Activated CD4-positive, alpha-beta T cell treated with anti-CD3 and anti-CD28 coated beads, Interleukin-2, amount 10 ng/mL, durations not matched to agents 7 days and 5 days (primary cell): ENCODE data around the gene TRIM63. TPM values are rescaled to one million over a fixed set of nuclear protein-coding genes. Genes with fewer than 3 reads are reported as not detected.
"Not testable (repeated sequence)": the region's sequence is repeated elsewhere in the genome, so short reads cannot be mapped to it uniquely, and the experiment has no call there.

Experiments used
- CTCF ChIA-PET: fragments of 350-600 bp; sonication (Branson Sonifier 250); formaldehyde crosslinking; loops from one replicate; lab custom pipeline; 2021; ENCODE audit warnings: antibody characterized with exemption; lab: Charles Lee
- POLR2A ChIA-PET: fragments of 350-600 bp; sonication (Branson Sonifier 250); formaldehyde crosslinking; loops from one replicate; lab custom pipeline; 2021; ENCODE audit warnings: antibody characterized with exemption; lab: Charles Lee
- DNase-seq: peaks from one replicate; pipeline ENCODE4 v3.0.0-alpha.2; 2020
- H3K27ac Mint-ChIP-seq: one replicate; pipeline ENCODE4 v1.8.0; 2021; ENCODE audit warnings: mild to moderate bottlenecking, moderate library complexity, mixed read lengths
- H3K27me3 Mint-ChIP-seq: one replicate; pipeline ENCODE4 v1.8.0; 2021; ENCODE audit warnings: mixed read lengths
- H3K36me3 Mint-ChIP-seq: one replicate; pipeline ENCODE4 v1.8.0; 2021; ENCODE audit warnings: low read depth, mixed read lengths
- H3K4me1 Mint-ChIP-seq: one replicate; pipeline ENCODE4 v1.8.0; 2021; ENCODE audit warnings: mixed read lengths
- H3K4me3 Mint-ChIP-seq: one replicate; pipeline ENCODE4 v1.8.0; 2021; ENCODE audit warnings: mild to moderate bottlenecking, moderate library complexity, mixed read lengths
- H3K9me3 Mint-ChIP-seq: one replicate; pipeline ENCODE4 v1.8.0; 2021; ENCODE audit warnings: mixed read lengths
- total RNA-seq, 2 experiments: library from RNA; stranded (reverse); gene quantifications; one replicate each; pipeline ENCODE4 v1.2.3, GENCODE V29; 2021

The TRIM63 gene
- total RNA-seq, 2 experiments from 2014 or later: 0.10 TPM

DNA sequence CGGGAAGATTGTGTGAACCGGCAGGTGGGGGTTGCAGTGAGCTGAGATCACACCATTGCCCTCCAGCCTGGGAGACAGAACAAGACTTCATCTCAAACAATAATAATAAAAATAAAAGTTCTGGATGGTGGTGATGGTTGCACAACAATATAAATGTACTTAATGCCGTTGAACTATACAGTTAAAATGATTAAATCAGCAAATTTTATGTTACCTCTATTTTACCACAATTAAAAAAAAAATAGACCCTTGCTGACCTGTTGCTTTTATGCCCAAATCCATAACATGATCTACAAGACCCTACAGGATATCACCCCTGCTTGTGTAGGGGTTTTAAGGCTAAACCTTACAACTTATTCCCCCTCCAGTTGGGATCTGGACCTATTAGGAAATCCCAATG lies 32.4 kb upstream of the TRIM63 start:
- peaks cover 13% of the 10 kb centered on the region for H3K4me1 Mint-ChIP-seq
- H3K27ac Mint-ChIP-seq: no peak overlapping the region
- peaks cover 15% of the 10 kb centered on the region for H3K27me3 Mint-ChIP-seq
- ChIA-PET POLR2A (no interaction called here), CTCF (interaction anchor here (0.6 to 6.8 kb wide), 3 partner anchors 22 to 46 kb away, joined by 3 to 44 read pairs (median 3); no protein-coding TSS in a partner anchor)
- H3K36me3 Mint-ChIP-seq: no peaks in the 10 kb centered on the region
- H3K9me3 Mint-ChIP-seq: no peaks in the 10 kb centered on the region
- H3K4me3 Mint-ChIP-seq: no peak overlapping the region
- no peak for DNase-seq

DNA sequence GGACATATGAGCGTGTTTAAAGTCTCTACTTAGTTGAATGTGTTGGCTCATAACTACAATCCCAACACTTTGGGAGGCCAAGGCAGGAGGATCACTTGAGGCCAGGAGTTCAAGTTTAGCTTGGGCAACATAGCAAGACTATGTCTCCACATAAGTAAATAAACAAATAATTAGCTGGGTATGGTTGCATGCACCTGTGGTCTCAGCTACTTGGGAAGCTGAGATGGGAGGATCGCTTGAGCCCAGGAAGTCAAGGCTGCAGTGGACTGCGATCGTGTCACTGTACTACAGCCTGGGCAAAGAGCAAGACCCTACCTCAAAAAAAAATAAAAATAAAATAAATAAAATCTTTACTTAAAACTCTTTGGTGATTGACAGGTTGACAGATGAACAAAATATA lies 31.2 kb upstream of the TRIM63 start:
- no peak overlapping the region for H3K4me3 Mint-ChIP-seq
- no peak overlapping the region for H3K27ac Mint-ChIP-seq
- POLR2A ChIA-PET: interaction anchor here (0.6 kb wide), 1 partner anchor 795 kb away, joined by 5 read pairs; no protein-coding TSS in a partner anchor
- no peaks in the 10 kb centered on the region for H3K9me3 Mint-ChIP-seq
- H3K4me1 Mint-ChIP-seq: peaks cover 9% of the 10 kb centered on the region
- H3K27me3 Mint-ChIP-seq: peaks cover 21% of the 10 kb centered on the region
- CTCF ChIA-PET: interaction anchor here (0.6 to 6.8 kb wide), 2 partner anchors 8 to 47 kb away, joined by 8 to 44 read pairs; no protein-coding TSS in a partner anchor
- DNase-seq: no peak
- H3K36me3 Mint-ChIP-seq: no peaks in the 10 kb centered on the region

DNA sequence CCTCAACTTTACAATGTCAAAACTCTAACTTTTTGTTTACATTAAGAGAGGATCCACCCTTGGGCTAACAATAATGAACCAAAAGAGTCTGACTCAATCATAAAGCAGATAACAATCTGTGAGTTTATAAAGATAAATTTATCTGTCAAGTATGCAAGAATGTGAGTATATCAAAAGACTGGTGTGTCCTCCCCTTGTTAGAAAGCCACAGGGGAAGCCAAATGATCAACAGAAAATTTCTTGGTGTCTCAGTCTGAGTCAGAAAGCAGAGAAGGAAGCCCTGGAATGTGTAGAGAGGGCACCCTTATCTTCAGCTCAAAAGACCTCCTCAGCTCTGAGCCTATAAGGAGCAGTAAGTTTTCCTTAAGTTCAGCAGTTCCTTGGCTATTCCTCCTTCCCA lies 30.3 kb upstream of the TRIM63 start:
- H3K9me3 Mint-ChIP-seq: no peaks in the 10 kb centered on the region
- no peak for DNase-seq
- H3K36me3 Mint-ChIP-seq: no peaks in the 10 kb centered on the region
- CTCF ChIA-PET: interaction anchor here (1.0 kb wide), 1 partner anchor 58 kb away, joined by 3 read pairs; no protein-coding TSS in a partner anchor
- peaks cover 24% of the 10 kb centered on the region for H3K27me3 Mint-ChIP-seq
- H3K4me1 Mint-ChIP-seq: peaks cover 9% of the 10 kb centered on the region
- no peak overlapping the region for H3K4me3 Mint-ChIP-seq
- H3K27ac Mint-ChIP-seq: no peak overlapping the region
- POLR2A ChIA-PET: no interaction called here

DNA sequence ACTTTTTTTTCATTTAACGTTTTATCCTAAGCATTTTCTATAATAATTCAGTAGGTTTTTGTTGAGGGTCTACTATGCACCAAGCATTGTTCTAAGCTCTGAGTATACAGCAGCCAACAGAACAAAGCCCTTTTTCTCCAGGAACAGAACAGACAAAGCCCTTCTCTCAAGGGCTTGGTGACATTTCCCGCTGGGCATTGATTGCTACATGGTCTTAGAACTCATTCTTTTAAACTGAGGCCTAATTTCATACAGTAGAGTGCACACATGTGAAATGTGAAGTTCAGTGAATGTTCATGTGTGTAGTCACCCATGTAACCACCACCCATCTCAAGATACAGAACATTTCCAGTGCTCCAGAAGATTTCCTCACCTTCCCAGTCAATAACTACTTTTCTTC lies 29.0 kb upstream of the TRIM63 start:
- H3K27ac Mint-ChIP-seq: no peak overlapping the region

DNA sequence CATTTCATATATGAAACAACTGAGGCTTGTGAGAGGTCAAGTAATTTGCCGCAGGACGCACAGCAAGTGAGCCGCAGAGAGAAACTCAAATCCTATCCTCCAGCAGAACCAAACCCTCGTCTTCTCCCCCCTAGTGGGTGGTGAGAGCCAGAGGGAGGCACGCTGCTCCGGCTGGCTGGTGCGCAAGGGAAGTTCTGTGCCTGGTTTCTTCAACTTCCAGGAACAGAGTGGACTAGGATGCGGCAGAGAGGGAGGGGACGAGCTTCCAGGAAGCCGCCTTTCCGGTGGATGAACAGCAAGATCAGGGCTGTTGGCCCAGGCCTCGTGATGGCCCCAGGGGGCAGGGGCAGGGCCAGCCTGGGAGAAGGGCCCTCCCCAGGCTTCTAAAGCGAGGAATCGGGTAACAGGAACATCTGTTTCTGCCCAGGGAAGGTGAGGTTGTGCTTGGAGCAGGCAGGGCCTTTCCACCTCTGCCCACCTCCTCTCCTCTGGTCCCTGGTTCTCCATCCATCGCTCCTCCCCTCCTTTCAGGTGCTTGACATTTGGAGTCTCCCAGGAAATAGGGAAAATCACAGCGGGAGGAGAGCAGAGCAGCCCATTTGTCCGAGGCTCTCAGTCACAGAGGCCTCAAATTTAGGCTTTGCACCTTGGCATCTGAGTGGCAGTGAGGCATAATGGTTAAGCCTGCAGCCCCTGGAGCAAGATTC lies 27.4 kb upstream of the TRIM63 start:
- CTCF ChIA-PET: interaction anchor here (0.7 kb wide), 1 partner anchor 45 kb away, joined by 5 read pairs; no protein-coding TSS in a partner anchor
- Mint-ChIP-seq H3K9me3 (no peaks in the 10 kb centered on the region), H3K27me3 (peaks cover 37% of the 10 kb centered on the region), H3K27ac (no peak overlapping the region), H3K36me3 (no peaks in the 10 kb centered on the region), H3K4me1 (peaks cover 9% of the 10 kb centered on the region), H3K4me3 (no peak overlapping the region)
- no peak for DNase-seq
- POLR2A ChIA-PET: no interaction called here

More for the DNA sequence above, 29.0 kb upstream of the TRIM63 start:
- peaks cover 30% of the 10 kb centered on the region for H3K27me3 Mint-ChIP-seq
- POLR2A ChIA-PET: no interaction called here
- H3K4me1 Mint-ChIP-seq: peaks cover 9% of the 10 kb centered on the region
- CTCF ChIA-PET: no interaction called here
- no peaks in the 10 kb centered on the region for H3K9me3 Mint-ChIP-seq
- no peak for DNase-seq
- H3K36me3 Mint-ChIP-seq: no peaks in the 10 kb centered on the region
- H3K4me3 Mint-ChIP-seq: no peak overlapping the region

DNA sequence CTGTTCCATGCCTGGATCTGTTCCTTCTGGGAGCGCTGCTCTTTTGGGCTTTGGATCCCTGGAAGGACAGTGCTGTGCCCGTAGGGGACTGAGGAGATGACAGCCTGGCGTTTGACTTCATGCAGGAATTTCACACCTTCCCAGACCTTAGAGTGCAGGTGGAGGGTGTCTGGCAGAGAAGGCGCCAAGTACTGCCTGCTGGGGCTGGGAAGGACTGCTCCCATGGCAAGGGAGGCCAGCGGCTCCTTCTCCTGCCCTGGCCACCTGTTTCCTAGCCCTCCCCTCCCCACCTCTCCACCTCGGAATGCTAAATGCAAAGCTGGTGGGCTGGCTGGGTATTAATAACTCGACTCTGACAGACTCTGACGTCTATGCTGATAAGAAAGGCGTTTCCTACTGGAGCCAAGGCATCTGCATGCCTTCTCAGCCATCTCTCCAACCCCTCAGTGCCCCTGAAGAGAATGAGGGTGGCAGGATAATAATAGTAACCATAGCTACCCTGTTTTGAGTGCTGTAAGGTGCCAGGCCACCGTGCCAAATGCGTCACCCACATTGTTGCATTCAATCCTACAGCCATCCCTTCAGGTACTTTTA lies 26.7 kb upstream of the TRIM63 start:
- Mint-ChIP-seq H3K27me3 (peaks cover 38% of the 10 kb centered on the region), H3K4me1 (peaks cover 9% of the 10 kb centered on the region), H3K36me3 (no peaks in the 10 kb centered on the region), H3K27ac (no peak overlapping the region), H3K9me3 (no peaks in the 10 kb centered on the region), H3K4me3 (no peak overlapping the region)
- no peak for DNase-seq
- POLR2A ChIA-PET: no interaction called here
- CTCF ChIA-PET: interaction anchor here (0.7 kb wide), 1 partner anchor 45 kb away, joined by 5 read pairs; no protein-coding TSS in a partner anchor

DNA sequence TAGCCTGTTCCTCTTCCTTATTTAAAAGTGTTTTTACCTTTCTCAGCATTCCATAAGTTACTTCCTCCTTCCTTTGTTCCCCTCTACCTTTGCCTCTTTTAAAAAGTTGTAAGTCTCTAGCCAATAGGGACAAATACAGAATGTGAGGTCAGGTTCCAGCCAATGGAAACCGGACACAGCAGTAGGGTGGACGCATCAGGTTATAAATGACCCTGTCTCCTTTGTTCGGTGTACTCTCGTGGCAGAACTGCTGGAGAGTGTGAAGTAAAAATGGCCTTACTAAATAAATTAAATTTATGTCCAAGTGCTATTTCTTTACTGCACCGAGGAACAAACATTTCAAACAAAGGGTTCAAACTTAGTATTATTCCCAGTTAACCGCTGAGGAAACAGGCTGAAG lies 26.1 kb upstream of the TRIM63 start:
- H3K36me3 Mint-ChIP-seq, POLR2A ChIA-PET, H3K4me1 Mint-ChIP-seq, H3K27ac Mint-ChIP-seq, H3K4me3 Mint-ChIP-seq, CTCF ChIA-PET, H3K9me3 Mint-ChIP-seq, DNase-seq: not testable (repeated sequence)
- peaks cover 38% of the 10 kb centered on the region for H3K27me3 Mint-ChIP-seq

DNA sequence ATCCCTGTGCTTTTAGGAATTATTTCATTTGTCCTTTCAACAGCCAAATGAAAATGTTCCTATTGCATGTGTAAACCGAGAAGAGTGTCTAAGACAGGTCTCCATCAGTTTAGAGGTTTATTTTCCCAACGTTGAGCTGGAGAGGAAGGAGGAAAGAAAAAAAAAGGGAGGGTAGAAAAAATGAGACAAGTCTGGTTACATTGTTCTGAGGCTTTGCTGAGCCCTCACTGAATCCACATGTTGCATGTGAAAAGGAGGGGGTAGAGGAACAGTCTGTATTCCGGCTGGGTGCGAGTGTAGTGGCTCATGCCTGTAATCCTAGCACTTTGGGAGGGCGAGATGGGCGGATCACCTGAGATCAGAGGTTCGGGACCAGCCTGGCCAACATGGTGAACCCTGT lies 25.0 kb upstream of the TRIM63 start:
- POLR2A ChIA-PET: no interaction called here

DNA sequence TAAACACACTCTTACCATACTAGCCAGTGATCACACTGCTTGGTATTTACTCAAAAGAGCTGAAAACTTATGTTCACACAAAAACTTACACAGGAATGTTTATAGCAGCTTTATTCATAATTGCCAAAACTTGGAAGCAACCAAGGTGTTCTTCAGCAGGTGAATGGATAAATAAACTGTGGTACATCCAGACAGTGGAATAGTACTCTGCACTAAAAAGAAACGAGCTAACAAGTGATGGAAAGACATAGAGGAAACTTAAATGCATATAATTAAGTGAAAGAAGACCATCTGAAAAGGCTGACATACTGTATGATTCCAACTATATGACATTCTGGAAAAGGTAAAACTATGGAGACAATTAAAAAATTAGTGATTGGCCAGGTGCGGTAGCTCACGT lies 23.5 kb upstream of the TRIM63 start:
- no peak overlapping the region for H3K27ac Mint-ChIP-seq
- H3K4me3 Mint-ChIP-seq: no peak overlapping the region
- peaks cover 30% of the 10 kb centered on the region for H3K27me3 Mint-ChIP-seq
- H3K4me1 Mint-ChIP-seq: no peaks in the 10 kb centered on the region
- ChIA-PET CTCF (interaction anchor here (0.6 to 0.8 kb wide), 3 partner anchors 8 to 330 kb away, joined by 3 to 8 read pairs (median 4); no protein-coding TSS in a partner anchor), POLR2A (no interaction called here)
- DNase-seq: no peak
- H3K36me3 Mint-ChIP-seq: no peaks in the 10 kb centered on the region
- no peaks in the 10 kb centered on the region for H3K9me3 Mint-ChIP-seq

More for the DNA sequence above, 25.0 kb upstream of the TRIM63 start:
- DNase-seq: no peak
- no peak overlapping the region for H3K4me3 Mint-ChIP-seq
- H3K27me3 Mint-ChIP-seq: peaks cover 34% of the 10 kb centered on the region
- no peaks in the 10 kb centered on the region for H3K4me1 Mint-ChIP-seq
- H3K9me3 Mint-ChIP-seq: no peaks in the 10 kb centered on the region
- no peak overlapping the region for H3K27ac Mint-ChIP-seq
- CTCF ChIA-PET: no interaction called here
- no peaks in the 10 kb centered on the region for H3K36me3 Mint-ChIP-seq

DNA sequence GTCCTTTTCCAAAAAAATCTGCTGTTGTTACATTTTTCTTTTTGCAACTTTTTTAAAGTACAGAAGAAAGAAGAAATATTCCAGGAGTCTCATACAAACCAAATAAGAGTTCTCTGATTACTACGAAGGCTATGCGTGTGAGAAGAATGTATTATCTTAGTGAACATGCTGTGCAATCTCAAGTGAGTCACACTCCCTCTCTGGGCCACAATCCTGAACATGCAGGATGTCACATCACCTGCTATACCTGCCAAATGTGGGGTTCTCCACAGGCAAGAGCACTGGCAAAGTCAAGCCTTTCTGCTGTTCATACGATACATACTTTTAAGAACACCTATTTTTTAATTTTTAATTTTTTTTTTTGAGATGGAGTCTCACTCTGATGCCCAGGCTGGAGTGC lies 21.7 kb upstream of the TRIM63 start:
- Mint-ChIP-seq H3K4me1 (no peaks in the 10 kb centered on the region), H3K9me3 (no peaks in the 10 kb centered on the region), H3K4me3 (no peak overlapping the region), H3K36me3 (no peaks in the 10 kb centered on the region), H3K27ac (no peak overlapping the region), H3K27me3 (peaks cover 36% of the 10 kb centered on the region)
- ChIA-PET POLR2A (no interaction called here), CTCF (no interaction called here)
- no peak for DNase-seq

DNA sequence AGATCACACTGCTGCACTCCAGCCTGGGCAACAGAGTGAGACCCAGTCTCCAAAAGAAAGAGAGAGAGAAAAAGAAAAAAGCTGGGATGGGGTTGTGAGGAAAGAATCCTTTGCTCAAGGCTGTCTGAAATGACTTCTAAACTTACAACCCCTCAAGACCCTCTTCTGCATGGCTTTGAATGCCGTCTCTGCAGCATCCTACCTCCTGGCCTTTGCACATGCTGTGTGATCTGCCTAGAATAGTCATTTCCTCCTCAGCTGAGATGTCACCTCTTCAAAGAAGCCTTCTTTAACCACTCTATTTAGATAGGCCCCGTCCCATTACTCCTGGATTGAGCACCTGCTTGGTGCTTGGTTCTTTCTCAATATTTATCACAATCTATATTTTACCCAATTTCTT lies 17.4 kb upstream of the TRIM63 start:
- Mint-ChIP-seq H3K4me1 (no peaks in the 10 kb centered on the region), H3K4me3 (no peak overlapping the region), H3K27me3 (peaks cover 12% of the 10 kb centered on the region), H3K27ac (no peak overlapping the region), H3K9me3 (no peaks in the 10 kb centered on the region), H3K36me3 (no peaks in the 10 kb centered on the region)
- DNase-seq: no peak
- CTCF ChIA-PET: interaction anchor here (0.6 to 1.7 kb wide), 4 partner anchors 23 to 135 kb away, joined by 3 to 9 read pairs (median 3); partner anchors contain the start of genes C1orf232 and ZNF593
- POLR2A ChIA-PET: no interaction called here

DNA sequence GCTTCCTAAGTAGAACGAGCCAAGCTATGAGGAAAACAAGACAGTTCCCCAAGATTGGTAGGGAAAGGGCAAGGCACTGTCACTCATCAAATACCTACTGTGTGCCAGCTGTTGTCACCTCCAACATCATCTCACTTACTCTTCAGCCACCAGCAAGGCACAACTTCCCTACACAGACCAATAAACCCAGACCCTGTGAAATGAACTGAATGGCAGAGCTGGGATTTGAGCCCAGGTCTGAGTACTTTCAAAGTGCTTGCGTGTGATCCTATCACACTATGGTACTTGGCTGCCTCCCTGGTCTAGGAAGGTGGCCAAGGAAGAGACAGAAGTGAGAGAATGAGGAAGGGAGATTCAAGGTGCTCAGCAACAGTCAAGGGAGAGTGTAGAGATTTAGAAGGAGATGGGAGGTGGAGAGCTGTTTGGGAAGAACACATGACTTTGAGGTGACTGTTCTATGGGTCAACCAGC lies 16.7 kb upstream of the TRIM63 start:
- H3K36me3 Mint-ChIP-seq: no peaks in the 10 kb centered on the region
- no peaks in the 10 kb centered on the region for H3K4me1 Mint-ChIP-seq
- CTCF ChIA-PET: interaction anchor here (1.0 to 1.7 kb wide), 4 partner anchors 26 to 150 kb away, joined by 3 to 9 read pairs (median 4); partner anchors contain the start of genes CEP85 and ZNF593
- no peaks in the 10 kb centered on the region for H3K9me3 Mint-ChIP-seq
- DNase-seq: no peak
- peaks cover 11% of the 10 kb centered on the region for H3K27me3 Mint-ChIP-seq
- no peak overlapping the region for H3K27ac Mint-ChIP-seq
- no peak overlapping the region for H3K4me3 Mint-ChIP-seq
- POLR2A ChIA-PET: no interaction called here

DNA sequence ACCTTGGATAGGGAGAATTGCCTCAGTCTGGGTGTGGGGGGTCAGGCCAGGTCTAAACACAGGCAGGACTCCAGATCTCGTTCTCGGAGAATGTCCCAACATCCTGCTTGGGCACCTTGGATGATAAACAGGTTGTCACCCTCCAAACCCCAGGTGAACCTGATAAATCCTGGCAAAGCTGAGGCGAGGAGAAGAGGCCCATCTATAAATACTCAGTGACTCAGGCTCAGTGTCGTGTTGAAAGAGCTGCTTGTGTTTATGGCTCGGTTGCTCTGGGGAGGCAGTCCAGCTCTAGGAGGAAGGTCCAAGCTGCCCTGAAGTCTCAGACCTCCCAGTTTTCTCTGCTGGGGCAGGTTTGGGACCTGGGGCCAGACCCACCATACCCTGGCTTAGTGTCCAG lies 15.8 kb upstream of the TRIM63 start:
- peaks cover 15% of the 10 kb centered on the region for H3K27me3 Mint-ChIP-seq
- DNase-seq: no peak
- ChIA-PET CTCF (interaction anchor here (0.6 to 1.7 kb wide), 4 partner anchors 29 to 151 kb away, joined by 3 to 9 read pairs (median 4); partner anchors contain the start of genes CEP85 and ZNF593), POLR2A (no interaction called here)
- H3K4me1 Mint-ChIP-seq: no peaks in the 10 kb centered on the region
- no peaks in the 10 kb centered on the region for H3K36me3 Mint-ChIP-seq
- no peak overlapping the region for H3K4me3 Mint-ChIP-seq
- no peak overlapping the region for H3K27ac Mint-ChIP-seq
- H3K9me3 Mint-ChIP-seq: no peaks in the 10 kb centered on the region
